ENCODE data around the gene FAM107B.

Gene FAM107B

DNA sequence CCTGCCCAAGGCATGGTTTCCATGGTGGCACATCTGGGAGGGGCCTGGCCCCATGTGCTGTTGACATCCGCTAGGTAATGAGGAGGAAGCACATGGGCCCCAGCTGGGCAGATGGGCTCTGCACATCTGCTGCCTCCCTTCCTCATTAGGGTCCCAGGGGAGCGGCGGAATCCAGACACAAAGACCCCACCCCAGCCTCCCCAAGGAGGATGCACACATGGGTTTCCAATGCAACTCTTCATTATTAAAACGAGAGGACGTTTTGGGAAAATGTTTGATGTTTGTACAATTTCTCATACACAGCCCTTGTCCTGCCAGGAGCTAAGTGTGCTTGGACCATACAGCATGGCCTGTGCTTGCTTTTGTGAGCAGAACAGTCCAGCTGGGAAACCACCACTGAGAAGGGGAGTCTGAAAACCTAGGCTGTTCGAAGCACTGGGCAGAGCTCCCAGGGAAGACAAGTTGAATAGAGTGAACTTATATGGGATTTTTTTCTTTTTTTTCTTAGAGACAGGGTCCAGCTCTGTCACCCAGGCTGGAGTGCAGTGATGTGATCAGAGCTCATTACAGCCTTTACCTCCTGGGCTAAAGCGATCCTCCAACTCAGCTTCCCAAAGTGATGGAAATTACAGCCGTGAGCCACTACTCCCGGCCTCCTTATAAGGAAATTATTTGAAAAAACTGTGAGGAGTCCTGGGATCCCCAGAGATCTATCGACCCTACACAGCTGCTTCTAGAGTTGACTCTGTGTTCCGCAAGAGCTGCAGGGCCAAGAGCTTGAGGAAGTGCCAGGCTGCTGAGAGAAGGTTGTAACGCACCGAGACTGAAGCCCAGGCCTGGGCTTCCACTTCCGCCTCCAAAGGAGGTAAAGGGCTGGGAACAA lies 23.4 kb downstream of the FAM107B start:
- DNase-seq: peak in 1 of 2 donors; percentile 68
- peak overlapping the region; percentile 20 to 77 for H3K27ac ChIP-seq
- no peaks in the 10 kb centered on the region for H3K9me3 ChIP-seq
- no peaks in the 10 kb centered on the region for H3K36me3 ChIP-seq
- H3K4me1 ChIP-seq: peaks cover 8 to 37% (median 36%) of the 10 kb centered on the region in 4 donors
- H3K4me3 ChIP-seq: no peak overlapping the region
- intact Hi-C loops (cut with DNase I; ENCODE audit: low total_unique reads): no loop called here
- TF ChIP-seq, protein P1, sequence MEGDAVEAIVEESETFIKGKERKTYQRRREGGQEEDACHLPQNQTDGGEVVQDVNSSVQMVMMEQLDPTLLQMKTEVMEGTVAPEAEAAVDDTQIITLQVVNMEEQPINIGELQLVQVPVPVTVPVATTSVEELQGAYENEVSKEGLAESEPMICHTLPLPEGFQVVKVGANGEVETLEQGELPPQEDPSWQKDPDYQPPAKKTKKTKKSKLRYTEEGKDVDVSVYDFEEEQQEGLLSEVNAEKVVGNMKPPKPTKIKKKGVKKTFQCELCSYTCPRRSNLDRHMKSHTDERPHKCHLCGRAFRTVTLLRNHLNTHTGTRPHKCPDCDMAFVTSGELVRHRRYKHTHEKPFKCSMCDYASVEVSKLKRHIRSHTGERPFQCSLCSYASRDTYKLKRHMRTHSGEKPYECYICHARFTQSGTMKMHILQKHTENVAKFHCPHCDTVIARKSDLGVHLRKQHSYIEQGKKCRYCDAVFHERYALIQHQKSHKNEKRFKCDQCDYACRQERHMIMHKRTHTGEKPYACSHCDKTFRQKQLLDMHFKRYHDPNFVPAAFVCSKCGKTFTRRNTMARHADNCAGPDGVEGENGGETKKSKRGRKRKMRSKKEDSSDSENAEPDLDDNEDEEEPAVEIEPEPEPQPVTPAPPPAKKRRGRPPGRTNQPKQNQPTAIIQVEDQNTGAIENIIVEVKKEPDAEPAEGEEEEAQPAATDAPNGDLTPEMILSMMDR (IDR thresholded peaks at IDR 0.05): no peak
- H3K27me3 ChIP-seq: no peaks in the 10 kb centered on the region

DNA sequence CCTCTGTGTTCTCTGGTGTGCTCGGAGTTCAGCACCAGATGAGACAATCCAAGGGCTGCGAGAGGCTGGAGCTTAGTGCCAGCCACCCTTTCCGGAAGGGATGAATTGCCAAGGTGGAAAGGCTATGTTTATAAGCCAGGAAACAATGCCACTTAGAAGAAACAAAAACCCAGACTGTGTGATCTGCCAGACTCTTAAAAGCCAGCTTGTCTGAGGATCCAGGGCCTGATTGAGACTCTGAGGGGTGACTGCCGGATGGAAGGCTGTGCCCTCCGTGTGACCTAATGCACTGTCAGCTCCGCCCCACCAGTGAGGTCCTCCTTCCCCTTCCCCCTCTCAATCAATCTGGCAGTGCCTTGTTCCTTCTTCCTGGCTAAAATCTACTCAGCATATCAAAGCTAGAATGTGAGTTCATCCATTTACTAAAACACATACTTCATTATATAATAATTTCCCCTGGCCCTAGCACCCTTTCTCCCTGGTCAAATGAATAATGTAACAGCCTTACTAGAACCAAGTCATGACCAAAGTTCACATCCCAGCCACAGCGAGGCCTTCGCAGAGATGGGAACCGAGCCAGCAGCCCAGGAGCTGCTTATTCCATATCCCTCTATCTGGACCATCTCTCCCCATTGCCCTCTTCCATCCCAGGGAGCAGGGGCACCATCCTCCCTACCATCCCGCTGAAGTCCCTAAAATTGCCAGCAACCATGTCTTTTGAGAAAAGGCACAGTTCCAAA lies 25.5 kb downstream of the FAM107B start:
- Histone ChIP-seq H3K4me1 (peaks cover 8 to 37% (median 36%) of the 10 kb centered on the region in 4 donors), H3K4me3 (no peak overlapping the region), H3K27me3 (no peaks in the 10 kb centered on the region), H3K27ac (peak overlapping the region; percentile 72 to 76), H3K36me3 (no peaks in the 10 kb centered on the region), H3K9me3 (no peaks in the 10 kb centered on the region)
- TF ChIP-seq, protein P1 (IDR thresholded peaks at IDR 0.05): no peak
- intact Hi-C loops (cut with DNase I; ENCODE audit: low total_unique reads): no loop called here
- DNase-seq: no peak

DNA sequence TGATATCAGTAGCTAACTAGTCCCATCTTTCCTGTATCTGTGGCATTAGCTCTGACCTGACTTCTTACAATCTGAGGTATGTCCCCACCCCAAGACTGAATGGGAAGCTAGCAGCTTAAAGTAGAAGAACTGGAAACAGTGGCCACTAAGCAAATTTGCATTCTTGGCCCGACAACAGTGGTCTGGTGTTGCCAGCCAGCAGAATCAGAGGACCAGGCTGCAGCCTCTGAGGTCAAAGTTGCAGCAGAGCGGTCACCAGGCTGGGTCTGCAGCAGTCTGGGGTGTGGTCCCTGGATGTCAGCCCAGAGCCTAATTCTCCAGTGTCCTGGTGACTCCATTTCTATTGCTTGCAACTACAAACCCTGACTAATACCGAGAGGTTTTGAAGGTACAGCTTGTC lies 26.3 kb downstream of the FAM107B start:
- H3K9me3 ChIP-seq: no peaks in the 10 kb centered on the region
- H3K27ac ChIP-seq: peak overlapping the region; percentile 72 to 76
- peaks cover 8 to 37% (median 36%) of the 10 kb centered on the region in 4 donors for H3K4me1 ChIP-seq

DNA sequence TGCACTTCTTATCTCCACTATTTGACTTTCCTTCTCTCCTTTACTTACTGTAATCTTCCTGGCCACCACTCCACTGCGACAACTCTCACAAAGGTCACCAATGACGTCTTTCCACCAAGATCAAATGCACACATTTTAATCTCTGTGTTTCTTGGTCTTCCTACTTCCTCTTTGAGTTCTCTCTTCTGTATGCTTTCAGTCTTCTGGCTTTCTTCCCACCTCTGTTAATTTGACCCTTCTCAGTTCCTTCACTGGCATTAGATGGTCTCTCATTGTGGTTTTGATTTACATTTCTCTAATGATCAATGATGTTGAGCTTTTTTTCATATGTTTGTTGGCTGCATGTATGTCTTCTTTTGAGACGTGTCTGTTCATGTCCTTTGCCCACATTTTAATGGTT lies 31.9 kb downstream of the FAM107B start:
- Histone ChIP-seq H3K36me3 (no peaks in the 10 kb centered on the region), H3K4me3 (no peak overlapping the region), H3K9me3 (no peaks in the 10 kb centered on the region), H3K27me3 (no peaks in the 10 kb centered on the region), H3K27ac (no peak overlapping the region), H3K4me1 (peaks cover 0 to 46% (median 22%) of the 10 kb centered on the region in 4 donors)
- TF ChIP-seq, protein P1 (IDR thresholded peaks at IDR 0.05): no peak
- intact Hi-C loops (cut with DNase I; ENCODE audit: low total_unique reads): no loop called here
- DNase-seq: no peak

More for the DNA sequence above, 26.3 kb downstream of the FAM107B start:
- intact Hi-C loops (cut with DNase I; ENCODE audit: low total_unique reads): no loop called here
- peak in 1 of 2 donors; percentile 30 for DNase-seq
- H3K4me3 ChIP-seq: no peak overlapping the region
- no peaks in the 10 kb centered on the region for H3K27me3 ChIP-seq
- no peaks in the 10 kb centered on the region for H3K36me3 ChIP-seq
- TF ChIP-seq, protein P1 (IDR thresholded peaks at IDR 0.05): no peak

DNA sequence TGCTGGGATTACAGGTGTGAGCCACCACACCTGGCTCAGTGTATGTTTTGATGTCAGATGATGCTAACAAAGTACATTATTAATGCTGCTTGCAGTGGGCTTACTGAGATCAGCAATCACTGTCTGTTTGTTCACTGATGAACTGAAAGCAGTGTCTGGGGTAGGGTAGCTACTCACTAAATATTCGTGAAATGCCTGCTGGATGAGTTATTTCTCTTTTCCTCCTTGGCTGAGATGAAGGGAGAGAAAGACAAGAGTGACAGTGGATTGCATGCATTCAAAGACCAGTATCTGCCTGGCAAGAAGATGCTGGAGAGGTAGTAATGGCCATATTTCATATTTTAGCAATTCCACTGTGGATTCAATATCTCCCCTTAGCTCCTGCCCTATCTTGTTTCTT lies 32.3 kb downstream of the FAM107B start:
- intact Hi-C loops (cut with DNase I; ENCODE audit: low total_unique reads): no loop called here
- H3K9me3 ChIP-seq: no peaks in the 10 kb centered on the region
- DNase-seq: no peak
- TF ChIP-seq, protein P1 (IDR thresholded peaks at IDR 0.05): no peak
- H3K27me3 ChIP-seq: no peaks in the 10 kb centered on the region
- H3K36me3 ChIP-seq: no peaks in the 10 kb centered on the region
- H3K27ac ChIP-seq: peak overlapping the region in 1 of 2 donors; percentile 87
- H3K4me3 ChIP-seq: no peak overlapping the region
- H3K4me1 ChIP-seq: peaks cover 0 to 49% (median 27%) of the 10 kb centered on the region in 4 donors

All from tibial artery (tissue), 4 donors.